ENCODE results near the gene RTP1.

RTP1 gene

DNA sequence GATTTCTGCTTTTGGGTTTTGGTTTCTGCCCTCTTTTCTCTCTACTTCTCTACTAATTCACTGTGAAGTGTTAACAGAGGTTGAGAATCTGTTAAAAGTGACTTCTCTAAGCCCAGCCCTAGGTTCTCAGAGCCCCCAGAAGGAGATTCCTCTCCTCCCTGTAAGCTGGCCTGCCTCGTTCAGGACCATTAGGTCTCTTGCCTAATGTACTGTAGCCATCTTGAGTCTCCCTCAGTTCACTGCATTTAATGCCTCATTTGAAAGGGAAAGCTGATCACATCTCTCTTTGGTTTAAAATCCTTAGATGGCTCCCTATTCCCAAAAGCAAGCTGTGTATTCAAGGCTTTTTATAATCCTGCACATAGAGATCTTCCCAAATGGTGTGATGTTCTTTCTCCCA, 16.3 kb downstream of the RTP1 start:
- TF ChIP-seq, protein P1, sequence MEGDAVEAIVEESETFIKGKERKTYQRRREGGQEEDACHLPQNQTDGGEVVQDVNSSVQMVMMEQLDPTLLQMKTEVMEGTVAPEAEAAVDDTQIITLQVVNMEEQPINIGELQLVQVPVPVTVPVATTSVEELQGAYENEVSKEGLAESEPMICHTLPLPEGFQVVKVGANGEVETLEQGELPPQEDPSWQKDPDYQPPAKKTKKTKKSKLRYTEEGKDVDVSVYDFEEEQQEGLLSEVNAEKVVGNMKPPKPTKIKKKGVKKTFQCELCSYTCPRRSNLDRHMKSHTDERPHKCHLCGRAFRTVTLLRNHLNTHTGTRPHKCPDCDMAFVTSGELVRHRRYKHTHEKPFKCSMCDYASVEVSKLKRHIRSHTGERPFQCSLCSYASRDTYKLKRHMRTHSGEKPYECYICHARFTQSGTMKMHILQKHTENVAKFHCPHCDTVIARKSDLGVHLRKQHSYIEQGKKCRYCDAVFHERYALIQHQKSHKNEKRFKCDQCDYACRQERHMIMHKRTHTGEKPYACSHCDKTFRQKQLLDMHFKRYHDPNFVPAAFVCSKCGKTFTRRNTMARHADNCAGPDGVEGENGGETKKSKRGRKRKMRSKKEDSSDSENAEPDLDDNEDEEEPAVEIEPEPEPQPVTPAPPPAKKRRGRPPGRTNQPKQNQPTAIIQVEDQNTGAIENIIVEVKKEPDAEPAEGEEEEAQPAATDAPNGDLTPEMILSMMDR (IDR thresholded peaks at IDR 0.05; ENCODE audit: insufficient read depth, low read depth, low read length, missing control alignments), result no peak
- no peak overlapping the region for H3K4me3 ChIP-seq (ENCODE audit: low read depth, low read length)
- no peak for DNase-seq (ENCODE audit: low read depth)

DNA sequence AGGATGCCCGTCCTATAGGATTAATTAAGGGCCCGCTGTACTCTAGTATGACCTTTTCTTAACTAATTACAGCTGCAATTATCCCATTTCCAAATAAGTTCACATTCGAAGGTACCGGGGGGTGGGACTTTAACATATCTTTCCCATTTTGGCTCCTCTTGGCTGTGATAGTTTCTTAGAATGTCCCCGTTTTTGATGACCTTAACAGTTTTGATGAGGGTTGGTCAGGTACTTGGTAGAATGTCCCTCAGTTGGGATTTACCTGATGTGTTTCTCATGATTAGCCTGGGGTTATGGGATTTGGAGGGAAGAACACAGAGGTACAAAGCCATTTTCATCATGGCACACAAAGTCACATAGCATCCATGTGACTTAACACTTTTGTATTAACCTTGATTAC, 18.2 kb downstream of the RTP1 start:
- no peak overlapping the region for H3K4me3 ChIP-seq (ENCODE audit: low read depth, low read length)
- TF ChIP-seq, protein P1 (IDR thresholded peaks at IDR 0.05; ENCODE audit: insufficient read depth, low read depth, low read length, missing control alignments), result no peak
- DNase-seq (ENCODE audit: low read depth), result no peak

DNA sequence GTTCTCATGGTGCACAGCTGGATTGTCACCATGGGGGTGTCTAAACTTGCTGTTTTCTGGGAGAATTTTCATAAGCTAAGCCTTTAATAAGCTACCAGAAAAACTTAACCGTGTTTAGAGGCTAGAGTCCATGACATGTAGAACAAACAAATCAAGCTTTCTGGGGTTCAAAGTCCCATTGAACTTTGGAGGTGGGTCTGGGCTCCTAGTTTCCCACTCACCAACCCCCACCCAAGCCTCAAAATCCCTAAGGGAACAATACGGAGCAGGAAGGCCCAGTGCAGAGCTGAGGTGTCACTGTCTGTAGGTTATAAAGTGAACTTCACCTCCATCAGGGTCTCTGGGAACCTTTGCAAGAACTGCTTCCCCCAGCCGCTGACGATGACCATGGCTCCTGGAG, 25.5 kb downstream of the RTP1 start:
- no peak overlapping the region for H3K4me3 ChIP-seq (ENCODE audit: low read depth, low read length)
- DNase-seq (ENCODE audit: low read depth), result no peak

DNA sequence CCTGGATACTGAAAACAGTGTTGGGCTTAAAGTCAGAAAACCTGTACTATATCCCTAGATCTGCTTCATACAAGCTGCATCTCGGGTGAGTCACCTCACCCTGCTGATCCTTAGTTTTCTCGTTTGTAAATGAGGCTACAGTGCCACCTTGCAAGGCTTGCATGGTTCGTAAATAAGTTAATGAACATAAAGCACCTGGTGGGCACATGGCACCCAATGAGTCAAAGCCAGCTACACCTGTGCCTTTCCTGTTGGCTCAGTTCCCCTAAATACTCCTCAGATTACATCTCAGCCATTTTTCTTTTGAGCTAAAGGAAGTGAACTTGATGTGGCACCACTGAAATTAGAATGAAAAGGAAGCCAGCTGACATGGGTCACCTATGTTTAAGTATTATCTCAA, 26.5 kb downstream of the RTP1 start:
- TF ChIP-seq, protein P1 (IDR thresholded peaks at IDR 0.05; ENCODE audit: insufficient read depth, low read depth, low read length, missing control alignments), result no peak

More for the DNA sequence above, 25.5 kb downstream of the RTP1 start:
- TF ChIP-seq, protein P1 (IDR thresholded peaks at IDR 0.05; ENCODE audit: insufficient read depth, low read depth, low read length, missing control alignments), result no peak

DNA sequence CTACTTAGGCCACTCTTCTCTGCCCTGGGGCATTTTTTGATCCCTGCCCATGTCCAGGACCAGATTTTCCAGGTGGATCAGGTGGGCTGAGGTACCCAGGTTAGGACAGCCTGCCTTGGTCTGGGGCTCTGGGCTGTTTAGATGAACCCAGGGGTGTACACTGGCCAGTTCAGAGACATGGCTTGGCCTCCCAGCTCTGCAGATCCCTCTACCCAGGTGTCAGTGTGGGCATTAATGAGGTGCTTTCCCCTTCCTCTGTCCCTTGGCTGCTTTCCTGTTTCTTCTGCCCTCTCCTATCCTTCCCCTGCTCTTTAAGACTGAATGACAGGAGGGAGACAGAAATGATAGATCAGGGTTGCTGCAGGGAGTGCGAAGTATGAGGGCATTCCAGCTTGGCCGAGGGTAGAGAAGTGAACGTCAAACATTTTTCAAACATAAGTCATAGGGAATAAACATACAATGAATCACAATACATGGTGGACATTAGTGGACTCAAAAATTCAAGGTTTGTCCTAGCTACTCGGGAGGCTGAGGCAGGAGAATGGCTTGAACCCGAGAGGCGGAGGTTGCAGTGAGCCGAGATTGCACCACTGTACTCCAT, 30.5 kb downstream of the RTP1 start:
- TF ChIP-seq, protein P1 (IDR thresholded peaks at IDR 0.05; ENCODE audit: insufficient read depth, low read depth, low read length, missing control alignments), result no peak
- no peak overlapping the region for H3K4me3 ChIP-seq (ENCODE audit: low read depth, low read length)
- DNase-seq (ENCODE audit: low read depth), result no peak

More for the DNA sequence above, 26.5 kb downstream of the RTP1 start:
- no peak for DNase-seq (ENCODE audit: low read depth)
- H3K4me3 ChIP-seq (ENCODE audit: low read depth, low read length), result no peak overlapping the region

DNA sequence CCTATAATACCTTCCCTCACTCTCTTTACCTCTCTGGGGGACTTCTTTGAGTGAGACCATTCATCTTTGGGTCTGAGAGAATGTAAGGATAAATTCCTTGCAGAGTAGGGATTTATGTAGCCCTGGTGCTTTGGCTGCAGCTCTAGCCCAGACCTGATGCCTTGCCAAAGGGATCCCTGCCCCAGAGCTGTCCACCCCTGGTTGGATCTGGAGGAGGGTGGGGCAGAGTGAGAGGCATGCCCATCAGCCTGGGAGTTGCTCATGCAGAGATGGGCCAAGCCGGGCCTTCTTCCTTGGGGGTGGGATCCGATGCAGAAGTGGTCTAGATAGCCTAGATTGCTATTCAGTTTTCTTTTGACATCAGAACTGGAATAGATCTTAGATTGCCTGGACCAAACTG, 31.5 kb downstream of the RTP1 start:
- no peak for DNase-seq (ENCODE audit: low read depth)
- TF ChIP-seq, protein P1 (IDR thresholded peaks at IDR 0.05; ENCODE audit: insufficient read depth, low read depth, low read length, missing control alignments), result no peak
- no peak overlapping the region for H3K4me3 ChIP-seq (ENCODE audit: low read depth, low read length)

DNA sequence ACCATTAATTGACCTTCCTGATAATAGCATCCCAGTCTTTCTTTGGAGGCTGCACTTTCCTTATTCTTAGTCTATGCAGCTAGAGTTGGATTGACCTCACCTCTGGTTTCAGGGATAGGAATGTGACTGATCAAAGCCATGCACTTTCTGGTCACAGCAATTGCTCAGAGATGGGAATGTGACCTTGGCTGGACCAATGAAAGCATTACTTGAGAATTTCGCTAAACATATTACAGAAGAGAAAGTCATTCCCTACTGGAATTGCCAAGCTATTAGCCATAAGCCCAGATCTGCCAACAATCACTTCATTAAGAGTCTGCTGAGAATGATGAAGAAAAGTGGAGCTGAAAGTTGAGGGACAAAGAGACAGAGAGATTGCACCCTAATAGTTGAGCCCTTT, 32.7 kb downstream of the RTP1 start:
- TF ChIP-seq, protein P1 (IDR thresholded peaks at IDR 0.05; ENCODE audit: insufficient read depth, low read depth, low read length, missing control alignments), result no peak
- no peak for DNase-seq (ENCODE audit: low read depth)
- no peak overlapping the region for H3K4me3 ChIP-seq (ENCODE audit: low read depth, low read length)

Data from GM12865 (cell line).